B cell (primary cell): ENCODE measurements around the gene LACTB. TPM values are rescaled to one million over a fixed set of nuclear protein-coding genes. Genes with fewer than 3 reads are reported as not detected.

Source experiments
- ATAC-seq: fragments of 200-7000 bp; cut with Tn5 transposase; one replicate; pipeline ENCODE4 v1.10.0; 2021; ENCODE audit warnings: low read depth, mild to moderate bottlenecking, moderate number of reproducible peaks, moderate library complexity
- CTCF ChIA-PET: fragments of 350-600 bp; sonication (Branson Sonifier 250); formaldehyde crosslinking; loops from one replicate; lab custom pipeline; 2021; ENCODE audit warnings: antibody characterized with exemption, inconsistent platforms; lab: Charles Lee
- POLR2A ChIA-PET: fragments of 350-600 bp; sonication (Branson Sonifier 250); formaldehyde crosslinking; loops from one replicate; lab custom pipeline; 2021; ENCODE audit warnings: antibody characterized with exemption; lab: Charles Lee
- DNase-seq: peaks from one replicate; pipeline ENCODE4 v3.0.0; 2013
- H2AFZ ChIP-seq: 2 replicates; pipeline ENCODE4 v1.6.1; 2012; ENCODE audit warnings: mild to moderate bottlenecking, low read depth, low read length; ENCODE audit not compliant: insufficient read depth, poor library complexity, severe bottlenecking
- H3K27ac ChIP-seq, 2 donors: 1 replicate in 1 of 2; 2 replicates in 1 of 2; pipeline ENCODE4 v1.5.1; 2012 to 2013; ENCODE audit warnings: low read length in 2 of 2, mild to moderate bottlenecking in 2 of 2, moderate library complexity in 1 of 2
- H3K27me3 ChIP-seq, 4 experiments: fragments of 200-600 bp in 1 of 4; sonication (generic) in 1 of 4; replicated peaks in 1 of 4; 1 replicate in 2 of 4; 2 replicates in 2 of 4; pipeline versions ENCODE4 v1.6.1 to v1.7.0; 2013 to 2016; ENCODE audit warnings: low read length in 3 of 4, mild to moderate bottlenecking in 2 of 4, mixed read lengths in 1 of 4, moderate library complexity in 1 of 4; ENCODE audit not compliant: insufficient read depth in 4 of 4, control insufficient read depth in 3 of 4; ENCODE audit errors: control extremely low read depth in 1 of 4
- H3K36me3 ChIP-seq, 2 experiments: replicated peaks in 1 of 2; 1 replicate in 1 of 2; 2 replicates in 1 of 2; pipeline versions ENCODE4 v1.6.1 to v1.7.1; 2013; ENCODE audit warnings: low read length in 1 of 2; ENCODE audit not compliant: insufficient read depth in 2 of 2, control insufficient read depth in 1 of 2; ENCODE audit errors: control extremely low read depth in 1 of 2, extremely low read depth in 1 of 2
- H3K4me1 ChIP-seq, 2 donors: fragments of 200-600 bp in 1 of 2; sonication (generic) in 1 of 2; 1 replicate in 1 of 2; 2 replicates in 1 of 2; pipeline versions ENCODE4 v1.5.1 to v1.6.1; 2013 to 2017; ENCODE audit warnings: low read length in 2 of 2; ENCODE audit not compliant: control insufficient read depth in 2 of 2, insufficient read depth in 2 of 2
- H3K4me2 ChIP-seq: replicated peaks from 2 replicates; pipeline ENCODE3; 2012; ENCODE audit warnings: mild to moderate bottlenecking, low read depth, low read length; ENCODE audit not compliant: poor library complexity, severe bottlenecking
- H3K4me3 ChIP-seq, 5 experiments: fragments of 200-600 bp in 1 of 5; sonication (generic) in 1 of 5; 1 replicate in 3 of 5; 2 replicates in 2 of 5; pipeline versions ENCODE4 v1.5.1 to v1.7.0; 2011 to 2016; ENCODE audit warnings: low read length in 4 of 5, mild to moderate bottlenecking in 4 of 5, low read depth in 2 of 5, control low read depth in 1 of 5, moderate library complexity in 1 of 5; ENCODE audit not compliant: insufficient read depth in 1 of 5; ENCODE audit errors: control extremely low read depth in 1 of 5, extremely low read depth in 1 of 5
- H3K79me2 ChIP-seq: fragments of 200-600 bp; sonication (generic); one replicate; pipeline ENCODE4 v1.6.0; 2016; ENCODE audit warnings: low read length; ENCODE audit not compliant: control insufficient read depth, insufficient read depth
- H3K9ac ChIP-seq: fragments of 200-600 bp; sonication (generic); 2 replicates; pipeline ENCODE4 v1.6.1; 2017; ENCODE audit warnings: mild to moderate bottlenecking, low read length, moderate library complexity
- H3K9me3 ChIP-seq, 3 donors: one replicate each; pipeline versions ENCODE4 v1.6.1 to v1.7.1; 2013; ENCODE audit warnings: low read length in 2 of 3; ENCODE audit not compliant: control insufficient read depth in 2 of 3, insufficient read depth in 1 of 3; ENCODE audit errors: control extremely low read depth in 1 of 3
- H4K20me1 ChIP-seq: 2 replicates; pipeline ENCODE4 v1.6.0; 2012; ENCODE audit warnings: mild to moderate bottlenecking, low read length; ENCODE audit not compliant: insufficient read depth, control insufficient read depth, poor library complexity, severe bottlenecking
- H3K27ac Mint-ChIP-seq: one replicate; pipeline ENCODE4 v1.8.0; 2021; ENCODE audit warnings: mixed read lengths
- H3K27me3 Mint-ChIP-seq: one replicate; pipeline ENCODE4 v1.8.0; 2021; ENCODE audit warnings: mixed read lengths
- H3K4me1 Mint-ChIP-seq: one replicate; pipeline ENCODE4 v1.8.0; 2021; ENCODE audit warnings: mixed read lengths
- H3K4me3 Mint-ChIP-seq: one replicate; pipeline ENCODE4 v1.8.0; 2021; ENCODE audit warnings: mixed read lengths
- H3K9me3 Mint-ChIP-seq: one replicate; pipeline ENCODE4 v1.8.0; 2022; ENCODE audit warnings: mixed read lengths; ENCODE audit not compliant: insufficient read depth
- EZH2 ChIP-seq: IDR thresholded peaks from 2 replicates; pipeline ENCODE4 v1.6.1; 2012; ENCODE audit warnings: borderline replicate concordance, low read depth, mild to moderate bottlenecking, moderate library complexity, low read length; ENCODE audit not compliant: insufficient read depth, poor library complexity, severe bottlenecking
- WGBS: methylation state at CpG from one replicate; pipeline ENCODE4 v1.1.5; 2013; ENCODE audit warnings: missing lambda C conversion rate; ENCODE audit not compliant: insufficient coverage; 5-methylcytosine and 5-hydroxymethylcytosine counted together
- intact Hi-C: fragments of 100-400 bp; cut with micrococcal nuclease; formaldehyde crosslinking; loops from one replicate; pipeline ENCODE4 v1.10.0; 2022
- polyA plus RNA-seq: library from polyadenylated mRNA; depleted of rRNA; stranded (reverse); fragments of >200 nt; gene quantifications from 2 replicates; pipeline ENCODE4 v1.2.3, GENCODE V29; 2012
- total RNA-seq, 2 donors: library from RNA; stranded (reverse); fragments of 120-200 nt in 1 of 2; gene quantifications; 1 replicate in 1 of 2; 2 replicates in 1 of 2; pipeline versions ENCODE4 v1.2.3 to v1.2.4, GENCODE V29; 2013 to 2022
- TF ChIP-seq, protein P1 (sequence below): fragments of 200-600 bp; IDR thresholded peaks from one replicate; pipeline ENCODE4 v1.8.0; 2022; ENCODE audit warnings: antibody characterized with exemption, mild to moderate bottlenecking

Gene LACTB
- total and polyA plus RNA-seq, 2 donors (not counting 1 experiment from before 2014, with no cell fraction given), result 5.0 to 20.0 TPM

DNA sequence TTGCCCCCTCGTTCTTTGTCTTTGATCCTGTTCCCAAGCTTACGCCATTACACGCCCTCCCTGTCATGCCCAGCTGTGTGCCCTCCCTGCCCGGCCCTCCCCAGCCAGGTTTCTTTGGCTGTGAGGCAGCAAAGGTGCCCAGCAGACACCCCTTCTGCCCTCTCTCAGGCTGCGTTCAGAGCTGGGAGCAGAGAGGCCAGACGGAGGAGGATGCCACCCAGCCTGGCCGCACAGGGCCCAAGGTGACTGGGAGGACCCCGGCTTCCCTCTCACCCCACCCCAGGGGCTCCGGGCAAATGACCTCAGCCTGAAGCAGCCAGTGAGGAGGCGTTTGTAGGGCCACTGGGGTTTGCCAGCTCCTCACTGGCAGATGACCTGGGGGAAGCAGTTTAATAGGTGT lies 30.8 kb upstream of the LACTB start:
- Histone ChIP-seq H3K4me3 (no peak overlapping the region), H3K9me3 (no peaks in the 10 kb centered on the region), H3K9ac (no peak overlapping the region), H3K27me3 (peaks cover 0 to 2% (median 0%) of the 10 kb centered on the region in 4 experiments), H2AFZ (no peak overlapping the region), H3K36me3 (no peaks in the 10 kb centered on the region), H4K20me1 (no peaks in the 10 kb centered on the region), H3K79me2 (no peaks in the 10 kb centered on the region), H3K4me1 (peaks cover 0 to 4% of the 10 kb centered on the region in 2 donors), H3K27ac (no peak overlapping the region), H3K4me2 (no peak overlapping the region)
- Mint-ChIP-seq H3K4me3 (no peak overlapping the region), H3K27me3 (no peaks in the 10 kb centered on the region), H3K4me1 (peaks cover 2% of the 10 kb centered on the region), H3K27ac (no peak overlapping the region), H3K9me3 (no peaks in the 10 kb centered on the region)
- DNase-seq (no peak), ATAC-seq (no peak)
- POLR2A ChIA-PET, result no interaction called here
- intact Hi-C loops, result no loop called here
- WGBS, result 86% methylated on average over 7 of the region's 10 CpGs
- CTCF ChIA-PET, result interaction anchor here (8.3 kb wide), 1 partner anchor 43 kb away, joined by 67 read pairs; no protein-coding TSS in a partner anchor
- TF ChIP-seq, protein P1, sequence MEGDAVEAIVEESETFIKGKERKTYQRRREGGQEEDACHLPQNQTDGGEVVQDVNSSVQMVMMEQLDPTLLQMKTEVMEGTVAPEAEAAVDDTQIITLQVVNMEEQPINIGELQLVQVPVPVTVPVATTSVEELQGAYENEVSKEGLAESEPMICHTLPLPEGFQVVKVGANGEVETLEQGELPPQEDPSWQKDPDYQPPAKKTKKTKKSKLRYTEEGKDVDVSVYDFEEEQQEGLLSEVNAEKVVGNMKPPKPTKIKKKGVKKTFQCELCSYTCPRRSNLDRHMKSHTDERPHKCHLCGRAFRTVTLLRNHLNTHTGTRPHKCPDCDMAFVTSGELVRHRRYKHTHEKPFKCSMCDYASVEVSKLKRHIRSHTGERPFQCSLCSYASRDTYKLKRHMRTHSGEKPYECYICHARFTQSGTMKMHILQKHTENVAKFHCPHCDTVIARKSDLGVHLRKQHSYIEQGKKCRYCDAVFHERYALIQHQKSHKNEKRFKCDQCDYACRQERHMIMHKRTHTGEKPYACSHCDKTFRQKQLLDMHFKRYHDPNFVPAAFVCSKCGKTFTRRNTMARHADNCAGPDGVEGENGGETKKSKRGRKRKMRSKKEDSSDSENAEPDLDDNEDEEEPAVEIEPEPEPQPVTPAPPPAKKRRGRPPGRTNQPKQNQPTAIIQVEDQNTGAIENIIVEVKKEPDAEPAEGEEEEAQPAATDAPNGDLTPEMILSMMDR, result no peak
- no peak for TF ChIP-seq EZH2

DNA sequence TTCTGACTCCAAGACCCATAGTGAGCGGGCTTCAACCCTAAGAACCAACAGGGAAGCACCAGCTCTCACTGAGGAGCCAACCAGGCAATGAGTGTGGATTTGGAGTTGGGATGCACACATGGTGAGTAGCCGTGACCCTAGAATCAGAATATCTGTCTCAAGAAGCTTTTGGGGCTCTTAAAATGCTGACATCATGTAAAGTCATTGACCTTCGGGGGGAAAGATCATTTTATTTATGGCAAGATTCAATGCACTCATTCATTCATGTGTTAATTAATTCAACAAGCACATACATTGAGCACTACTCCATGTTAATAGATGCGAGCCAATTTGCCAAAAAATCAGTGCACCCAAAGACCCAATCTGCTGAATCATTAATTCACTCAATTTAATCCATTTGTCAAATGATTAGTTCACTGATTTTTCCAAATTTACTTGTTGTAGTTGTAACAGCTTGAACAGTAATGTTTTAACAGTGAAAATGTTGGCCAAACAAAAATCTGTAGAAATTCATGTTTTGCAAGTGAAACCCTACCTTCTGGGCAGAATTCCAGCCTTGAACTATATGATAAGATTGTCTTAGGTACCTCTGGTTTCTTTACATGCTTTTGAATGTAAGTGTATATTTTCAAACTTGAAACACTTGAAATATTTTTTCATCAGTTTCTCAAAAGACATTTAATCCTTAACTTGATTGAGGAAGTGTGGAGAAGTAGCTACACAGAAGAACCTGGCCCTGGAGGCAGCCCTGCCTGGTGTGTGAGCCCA lies 29.8 kb upstream of the LACTB start:
- Mint-ChIP-seq H3K9me3 (no peaks in the 10 kb centered on the region), H3K27me3 (no peaks in the 10 kb centered on the region), H3K27ac (no peak overlapping the region), H3K4me3 (no peak overlapping the region), H3K4me1 (peaks cover 2% of the 10 kb centered on the region)
- Histone ChIP-seq H3K36me3 (no peaks in the 10 kb centered on the region), H4K20me1 (no peaks in the 10 kb centered on the region), H3K4me1 (peaks cover 0 to 4% of the 10 kb centered on the region in 2 donors), H3K27me3 (no peaks in the 10 kb centered on the region), H3K9ac (no peak overlapping the region), H3K9me3 (no peaks in the 10 kb centered on the region), H3K27ac (no peak overlapping the region), H3K79me2 (no peaks in the 10 kb centered on the region), H3K4me2 (no peak overlapping the region), H2AFZ (no peak overlapping the region), H3K4me3 (no peak overlapping the region)
- intact Hi-C loops, result no loop called here
- WGBS, result 87% methylated on average over 3 of the region's 4 CpGs
- POLR2A ChIA-PET, result no interaction called here
- no peak for ATAC-seq
- DNase-seq, result no peak
- CTCF ChIA-PET, result interaction anchor here (8.3 kb wide), 1 partner anchor 44 kb away, joined by 67 read pairs; no protein-coding TSS in a partner anchor
- TF ChIP-seq, protein P1, result no peak
- TF ChIP-seq EZH2, result no peak
